CD4-positive, CD25-positive, alpha-beta regulatory T cell (primary cell): ENCODE data around the gene HS3ST3B1. TPM values are rescaled to one million over a fixed set of nuclear protein-coding genes. Genes with fewer than 3 reads are reported as not detected.
A peak's percentile ranks its signal among the peaks of the same experiment; 100 is the strongest.

Experiments
- ATAC-seq, 2 donors: fragments of 150-1000 bp; cut with Tn5 transposase; one replicate each; pipeline ENCODE4 v1.10.0; 2021; ENCODE audit warnings: low read depth in 2 of 2, moderate number of reproducible peaks in 2 of 2, moderate library complexity in 1 of 2
- DNase-seq, 3 donors: peaks; one replicate each; pipeline versions ENCODE4 v3.0.0 to v3.0.0-alpha.2; 2012 to 2022; ENCODE audit warnings: mixed read lengths in 1 of 3
- H3K27ac ChIP-seq: one replicate; pipeline ENCODE4 v1.7.0; 2013; ENCODE audit warnings: mild to moderate bottlenecking, low read length; ENCODE audit not compliant: insufficient read depth, poor library complexity, severe bottlenecking
- H3K27me3 ChIP-seq: one replicate; pipeline ENCODE4 v1.7.0; 2013; ENCODE audit warnings: low read length; ENCODE audit not compliant: control insufficient read depth, insufficient read depth
- H3K36me3 ChIP-seq: one replicate; pipeline ENCODE4 v1.7.0; 2013; ENCODE audit warnings: mild to moderate bottlenecking, low read length, moderate library complexity; ENCODE audit not compliant: control insufficient read depth, insufficient read depth
- H3K4me1 ChIP-seq: 2 replicates; pipeline ENCODE4 v1.7.0; 2013; ENCODE audit warnings: mild to moderate bottlenecking, low read length; ENCODE audit not compliant: insufficient read depth, control insufficient read depth, poor library complexity, severe bottlenecking
- H3K4me3 ChIP-seq: one replicate; pipeline ENCODE4 v1.7.0; 2013; ENCODE audit warnings: low read depth, mild to moderate bottlenecking, low read length, moderate library complexity
- H3K9me3 ChIP-seq, 2 experiments: 1 replicate in 1 of 2; 2 replicates in 1 of 2; pipeline ENCODE4 v1.7.0; 2013; ENCODE audit warnings: low read length in 2 of 2, mild to moderate bottlenecking in 1 of 2, moderate library complexity in 1 of 2; ENCODE audit not compliant: control insufficient read depth in 2 of 2
- H3K27ac Mint-ChIP-seq, 3 donors: one replicate each; pipeline ENCODE4 v1.8.0; 2020 to 2022; ENCODE audit warnings: mild to moderate bottlenecking in 3 of 3, mixed read lengths in 3 of 3, moderate library complexity in 2 of 3
- H3K27me3 Mint-ChIP-seq: one replicate; pipeline ENCODE4 v1.8.0; 2022; ENCODE audit warnings: mild to moderate bottlenecking, mixed read lengths
- H3K36me3 Mint-ChIP-seq: one replicate; pipeline ENCODE4 v1.8.0; 2020; ENCODE audit warnings: mixed read lengths
- H3K4me1 Mint-ChIP-seq, 4 donors: one replicate each; pipeline ENCODE4 v1.8.0; 2020 to 2022; ENCODE audit warnings: mixed read lengths in 4 of 4, mild to moderate bottlenecking in 1 of 4
- H3K4me3 Mint-ChIP-seq, 4 donors: one replicate each; pipeline ENCODE4 v1.8.0; 2020 to 2022; ENCODE audit warnings: mild to moderate bottlenecking in 4 of 4, mixed read lengths in 4 of 4, moderate library complexity in 3 of 4
- H3K9me3 Mint-ChIP-seq, 7 donors: one replicate each; pipeline ENCODE4 v1.8.0; 2020 to 2022; ENCODE audit warnings: mixed read lengths in 7 of 7, mild to moderate bottlenecking in 3 of 7, moderate library complexity in 2 of 7
- polyA plus RNA-seq, 4 donors: library from polyadenylated mRNA; unstranded; fragments of 300-500 nt; fragmentation: Illumina TruSeq; gene quantifications; one replicate each; pipeline ENCODE4 v1.2.3, GENCODE V29; 2021
- total RNA-seq: library from RNA; stranded (reverse); gene quantifications from one replicate; pipeline ENCODE4 v1.2.3, GENCODE V29; 2022

HS3ST3B1 gene
- total and polyA plus RNA-seq, 5 donors from 2014 or later, result 22.7 to 47.8 (median 26.2) TPM

- peak overlapping the region; percentile 94 for H3K4me3 ChIP-seq
- DNase-seq, result no peak
- no peak for ATAC-seq
- no peak overlapping the region for H3K27ac ChIP-seq
- H3K4me1 Mint-ChIP-seq, result peaks cover 11 to 56% (median 35%) of the 10 kb centered on the region in 4 donors
- peaks cover 0 to 5% (median 0%) of the 10 kb centered on the region in 7 donors for H3K9me3 Mint-ChIP-seq
- no peaks in the 10 kb centered on the region for H3K9me3 ChIP-seq
- H3K36me3 Mint-ChIP-seq, result peaks cover 5% of the 10 kb centered on the region
- H3K4me3 Mint-ChIP-seq, result peak overlapping the region; percentile 89 to 98 (median 93)
- peaks cover 23% of the 10 kb centered on the region for H3K27me3 ChIP-seq
- no peaks in the 10 kb centered on the region for H3K36me3 ChIP-seq
- H3K4me1 ChIP-seq, result peaks cover 58% of the 10 kb centered on the region
- peaks cover 58% of the 10 kb centered on the region for H3K27me3 Mint-ChIP-seq
- peak overlapping the region; percentile 41 to 77 (median 65) for H3K27ac Mint-ChIP-seq
Measured at GRCh38 chr17:14298947-14299279, 2.0 kb upstream of the HS3ST3B1 start.

- peaks cover 0 to 5% (median 0%) of the 10 kb centered on the region in 7 donors for H3K9me3 Mint-ChIP-seq
- H3K4me3 ChIP-seq, result peak overlapping the region; percentile 94
- H3K9me3 ChIP-seq, result no peaks in the 10 kb centered on the region
- peaks cover 18% of the 10 kb centered on the region for H3K27me3 ChIP-seq
- peak; percentile 39 to 58 (median 46) for DNase-seq
- H3K27ac Mint-ChIP-seq, result peak overlapping the region; percentile 65 to 88 (median 77)
- no peak for ATAC-seq
- H3K36me3 Mint-ChIP-seq, result peaks cover 7% of the 10 kb centered on the region
- H3K4me1 ChIP-seq, result peaks cover 64% of the 10 kb centered on the region
- no peaks in the 10 kb centered on the region for H3K36me3 ChIP-seq
- H3K4me3 Mint-ChIP-seq, result peak overlapping the region; percentile 89 to 98 (median 93)
- H3K4me1 Mint-ChIP-seq, result peaks cover 11 to 59% (median 36%) of the 10 kb centered on the region in 4 donors
- peaks cover 52% of the 10 kb centered on the region for H3K27me3 Mint-ChIP-seq
- peak overlapping the region; percentile 42 for H3K27ac ChIP-seq
Measured at GRCh38 chr17:14299280-14300141, 1.4 kb upstream of the HS3ST3B1 start.

GRCh38 chr17:14301279-14302090, 604 bp downstream of the HS3ST3B1 start:
- H3K4me3 Mint-ChIP-seq, result peak overlapping the region; percentile 92 to 98 (median 96)
- DNase-seq, result peak in 1 of 3 donors; percentile 64
- H3K4me1 ChIP-seq, result peaks cover 78% of the 10 kb centered on the region
- peak overlapping the region; percentile 93 for H3K4me3 ChIP-seq
- peaks cover 5% of the 10 kb centered on the region for H3K27me3 ChIP-seq
- H3K36me3 Mint-ChIP-seq, result peaks cover 23% of the 10 kb centered on the region
- H3K27ac Mint-ChIP-seq, result peak overlapping the region; percentile 77 to 96 (median 96)
- ATAC-seq, result peak; percentile 0 to 1
- peaks cover 37% of the 10 kb centered on the region for H3K27me3 Mint-ChIP-seq
- H3K36me3 ChIP-seq, result peaks cover 3% of the 10 kb centered on the region
- peaks cover 12 to 65% (median 40%) of the 10 kb centered on the region in 4 donors for H3K4me1 Mint-ChIP-seq
- no peaks in the 10 kb centered on the region for H3K9me3 ChIP-seq
- H3K27ac ChIP-seq, result peak overlapping the region; percentile 84
- peaks cover 0 to 5% (median 0%) of the 10 kb centered on the region in 7 donors for H3K9me3 Mint-ChIP-seq

GRCh38 chr17:14302091-14302430, 1.2 kb downstream of the HS3ST3B1 start:
- Histone ChIP-seq H3K4me3 (peak overlapping the region; percentile 93), H3K9me3 (no peaks in the 10 kb centered on the region), H3K27ac (peak overlapping the region; percentile 84), H3K36me3 (peaks cover 3% of the 10 kb centered on the region), H3K27me3 (peaks cover 3% of the 10 kb centered on the region), H3K4me1 (peaks cover 77% of the 10 kb centered on the region)
- Mint-ChIP-seq H3K4me1 (peaks cover 14 to 65% (median 41%) of the 10 kb centered on the region in 4 donors), H3K9me3 (peaks cover 0 to 5% (median 0%) of the 10 kb centered on the region in 7 donors), H3K27ac (peak overlapping the region; percentile 77 to 96 (median 96)), H3K36me3 (peaks cover 23% of the 10 kb centered on the region), H3K4me3 (peak overlapping the region; percentile 92 to 98 (median 96)), H3K27me3 (peaks cover 32% of the 10 kb centered on the region)
- ATAC-seq, result peak in 1 of 2 donors; percentile 4
- DNase-seq, result peak; percentile 37 to 82 (median 73)

- Histone ChIP-seq H3K4me3 (peak overlapping the region; percentile 93), H3K4me1 (peaks cover 75% of the 10 kb centered on the region), H3K27me3 (peaks cover 3% of the 10 kb centered on the region), H3K36me3 (peaks cover 3% of the 10 kb centered on the region), H3K9me3 (no peaks in the 10 kb centered on the region), H3K27ac (peak overlapping the region; percentile 84)
- peaks cover 23% of the 10 kb centered on the region for H3K36me3 Mint-ChIP-seq
- peaks cover 15 to 67% (median 42%) of the 10 kb centered on the region in 4 donors for H3K4me1 Mint-ChIP-seq
- peak; percentile 39 to 40 for ATAC-seq
- H3K9me3 Mint-ChIP-seq, result peaks cover 0 to 5% (median 0%) of the 10 kb centered on the region in 7 donors
- peak; percentile 76 to 86 (median 84) for DNase-seq
- H3K27me3 Mint-ChIP-seq, result peaks cover 31% of the 10 kb centered on the region
- H3K27ac Mint-ChIP-seq, result peak overlapping the region; percentile 96 to 97 (median 96)
- peak overlapping the region; percentile 92 to 98 (median 96) for H3K4me3 Mint-ChIP-seq
Measured at GRCh38 chr17:14302431-14303099, 1.7 kb downstream of the HS3ST3B1 start.

GRCh38 chr17:14303343-14304221, 2.7 kb downstream of the HS3ST3B1 start:
- peak overlapping the region; percentile 92 to 98 (median 96) for H3K4me3 Mint-ChIP-seq
- peaks cover 23 to 67% (median 41%) of the 10 kb centered on the region in 4 donors for H3K4me1 Mint-ChIP-seq
- peaks cover 23% of the 10 kb centered on the region for H3K36me3 Mint-ChIP-seq
- ATAC-seq (no peak), DNase-seq (peak; percentile 44 to 66 (median 62))
- peaks cover 23% of the 10 kb centered on the region for H3K27me3 Mint-ChIP-seq
- H3K9me3 Mint-ChIP-seq, result peaks cover 0 to 5% (median 0%) of the 10 kb centered on the region in 7 donors
- no peaks in the 10 kb centered on the region for H3K9me3 ChIP-seq
- no peaks in the 10 kb centered on the region for H3K27me3 ChIP-seq
- peak overlapping the region; percentile 91 to 97 (median 96) for H3K27ac Mint-ChIP-seq
- H3K4me1 ChIP-seq, result peaks cover 75% of the 10 kb centered on the region
- peaks cover 3% of the 10 kb centered on the region for H3K36me3 ChIP-seq
- peak overlapping the region; percentile 93 for H3K4me3 ChIP-seq
- H3K27ac ChIP-seq, result peak overlapping the region; percentile 84
